ENCODE results near the gene ZDHHC3. TPM values are rescaled to one million over a fixed set of nuclear protein-coding genes. Genes with fewer than 3 reads are reported as not detected.

Gene ZDHHC3, protein sequence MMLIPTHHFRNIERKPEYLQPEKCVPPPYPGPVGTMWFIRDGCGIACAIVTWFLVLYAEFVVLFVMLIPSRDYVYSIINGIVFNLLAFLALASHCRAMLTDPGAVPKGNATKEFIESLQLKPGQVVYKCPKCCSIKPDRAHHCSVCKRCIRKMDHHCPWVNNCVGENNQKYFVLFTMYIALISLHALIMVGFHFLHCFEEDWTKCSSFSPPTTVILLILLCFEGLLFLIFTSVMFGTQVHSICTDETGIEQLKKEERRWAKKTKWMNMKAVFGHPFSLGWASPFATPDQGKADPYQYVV
- 47.5 TPM for polyA plus RNA-seq (2012; ENCODE audit: insufficient read depth, insufficient read length, low read depth)

DNA sequence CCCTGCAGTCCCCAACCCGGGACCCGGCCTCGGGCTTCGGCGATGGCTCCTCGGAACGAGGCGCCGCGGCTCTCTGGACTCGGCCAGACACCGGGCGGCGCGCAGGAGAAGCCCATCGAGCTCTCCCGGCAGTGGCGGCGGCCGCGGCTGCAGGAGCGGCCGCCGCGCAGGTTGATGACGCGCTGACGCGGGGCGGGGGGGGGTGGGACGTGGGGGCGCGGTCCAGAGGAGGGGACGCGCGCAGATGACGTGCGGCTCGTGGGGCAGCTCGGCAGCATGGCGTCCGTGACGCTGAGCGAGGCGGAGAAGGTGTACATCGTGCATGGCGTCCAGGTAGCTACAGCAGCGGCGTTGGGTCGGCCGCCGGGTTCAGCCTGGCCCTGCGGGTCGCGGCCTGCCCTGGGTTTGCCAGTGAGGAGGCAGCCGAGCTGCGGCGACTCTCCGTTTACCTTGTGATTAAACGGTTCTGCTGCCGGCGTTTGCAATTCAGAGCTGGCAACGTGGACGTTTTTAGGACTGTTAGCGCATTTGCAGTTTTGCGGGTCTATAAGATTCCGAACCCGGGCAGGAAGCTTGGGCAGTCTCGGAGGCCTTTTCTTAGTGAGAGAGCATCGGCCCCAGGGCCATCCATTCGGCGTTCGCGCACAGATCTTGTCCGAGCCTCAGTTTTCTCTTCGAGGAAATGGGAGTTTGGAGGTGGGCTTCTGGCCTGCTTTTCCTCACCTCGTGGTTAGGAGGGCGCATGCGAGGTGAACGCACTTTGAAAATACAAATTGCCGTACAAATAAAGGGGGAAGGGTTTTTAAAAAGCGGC, at the start of gene ZDHHC3, which contains the start of gene EXOSC7:
Gene ZDHHC3 (minus strand): TSS at position 173 of the 814 bp plus-strand sequence. CDS start 16,738 bp downstream, outside the sequence.
Gene EXOSC7 (plus strand): TSS at position 243 of the 814 bp plus-strand sequence. CDS start 34 bp downstream, at position 277.
- peak; percentile 78 for DNase-seq
- TF ChIP-seq, protein P1, sequence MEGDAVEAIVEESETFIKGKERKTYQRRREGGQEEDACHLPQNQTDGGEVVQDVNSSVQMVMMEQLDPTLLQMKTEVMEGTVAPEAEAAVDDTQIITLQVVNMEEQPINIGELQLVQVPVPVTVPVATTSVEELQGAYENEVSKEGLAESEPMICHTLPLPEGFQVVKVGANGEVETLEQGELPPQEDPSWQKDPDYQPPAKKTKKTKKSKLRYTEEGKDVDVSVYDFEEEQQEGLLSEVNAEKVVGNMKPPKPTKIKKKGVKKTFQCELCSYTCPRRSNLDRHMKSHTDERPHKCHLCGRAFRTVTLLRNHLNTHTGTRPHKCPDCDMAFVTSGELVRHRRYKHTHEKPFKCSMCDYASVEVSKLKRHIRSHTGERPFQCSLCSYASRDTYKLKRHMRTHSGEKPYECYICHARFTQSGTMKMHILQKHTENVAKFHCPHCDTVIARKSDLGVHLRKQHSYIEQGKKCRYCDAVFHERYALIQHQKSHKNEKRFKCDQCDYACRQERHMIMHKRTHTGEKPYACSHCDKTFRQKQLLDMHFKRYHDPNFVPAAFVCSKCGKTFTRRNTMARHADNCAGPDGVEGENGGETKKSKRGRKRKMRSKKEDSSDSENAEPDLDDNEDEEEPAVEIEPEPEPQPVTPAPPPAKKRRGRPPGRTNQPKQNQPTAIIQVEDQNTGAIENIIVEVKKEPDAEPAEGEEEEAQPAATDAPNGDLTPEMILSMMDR (IDR thresholded peaks at IDR 0.05; ENCODE audit: low read depth, low read length), result no peak
- Histone ChIP-seq H3K4me3 (ENCODE audit: low read depth, low read length) (peak within 1 kb of the TSS; percentile 87), H3K27me3 (no peaks in the 10 kb centered on the region), H3K9me3 (no peaks in the 10 kb centered on the region), H3K36me3 (no peaks in the 10 kb centered on the region), H3K4me1 (no peaks in the 10 kb centered on the region)

DNA sequence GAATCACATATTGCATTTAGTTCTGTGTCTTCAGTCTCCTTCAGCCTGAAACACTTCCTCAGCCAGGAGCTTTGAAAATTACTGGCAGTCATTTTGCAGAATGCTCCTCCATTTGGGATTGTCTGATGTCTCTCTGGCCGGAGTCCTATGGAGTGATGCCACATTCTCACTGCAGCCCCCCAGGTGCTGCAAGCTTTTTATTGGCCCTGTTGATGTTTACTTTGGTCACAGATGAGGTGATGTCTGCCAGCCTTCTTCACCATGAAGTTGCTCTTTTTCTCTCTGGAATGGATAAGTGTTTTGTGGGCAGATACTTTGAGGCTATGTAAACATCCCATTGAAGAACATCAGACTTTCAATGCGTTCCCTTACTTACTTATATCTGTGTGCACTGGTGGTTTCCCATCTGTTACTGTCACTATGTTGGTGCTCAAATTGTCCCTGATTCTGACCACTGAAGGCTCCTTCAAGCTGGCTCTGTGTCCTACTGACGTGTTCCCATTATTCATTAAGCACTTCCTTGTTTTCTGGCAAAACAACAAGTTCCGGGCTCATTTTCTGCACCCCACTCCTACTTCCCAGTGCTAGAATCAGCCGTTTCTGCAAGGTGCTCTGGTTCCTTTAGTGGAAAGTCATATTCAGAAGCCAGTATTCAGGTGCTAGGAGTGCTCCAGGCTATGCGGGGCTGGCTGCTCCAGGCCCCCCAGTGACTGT, 48.7 kb upstream of the ZDHHC3 start:
- Histone ChIP-seq H3K4me1 (no peaks in the 10 kb centered on the region), H3K36me3 (no peaks in the 10 kb centered on the region), H3K9me3 (no peaks in the 10 kb centered on the region), H3K4me3 (ENCODE audit: low read depth, low read length) (no peak overlapping the region), H3K27me3 (no peaks in the 10 kb centered on the region)
- TF ChIP-seq, protein P1 (IDR thresholded peaks at IDR 0.05; ENCODE audit: low read depth, low read length), result no peak
- DNase-seq, result no peak

DNA sequence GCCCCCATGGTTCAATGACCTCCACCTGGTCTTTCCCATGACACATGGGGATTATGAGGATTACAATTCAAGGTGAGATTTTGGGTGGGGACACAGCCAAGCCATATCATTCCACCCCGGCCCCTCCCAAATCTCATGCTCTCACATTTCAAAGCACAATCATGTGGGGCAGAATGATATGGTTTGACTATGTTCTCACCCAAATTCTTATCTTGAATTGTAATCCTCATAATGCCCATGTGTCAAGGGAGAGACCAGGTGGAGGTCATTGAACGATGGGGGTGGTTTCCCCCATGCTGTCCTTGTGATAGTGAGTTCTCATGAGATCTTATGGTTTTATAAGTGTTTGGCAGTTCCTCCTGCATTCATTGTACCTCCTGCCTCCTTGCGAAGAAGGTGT, 47.7 kb upstream of the ZDHHC3 start:
- TF ChIP-seq, protein P1 (IDR thresholded peaks at IDR 0.05; ENCODE audit: low read depth, low read length), result no peak
- Histone ChIP-seq H3K4me1 (no peaks in the 10 kb centered on the region), H3K36me3 (no peaks in the 10 kb centered on the region), H3K4me3 (ENCODE audit: low read depth, low read length) (no peak overlapping the region), H3K9me3 (no peaks in the 10 kb centered on the region), H3K27me3 (no peaks in the 10 kb centered on the region)
- DNase-seq, result no peak

DNA sequence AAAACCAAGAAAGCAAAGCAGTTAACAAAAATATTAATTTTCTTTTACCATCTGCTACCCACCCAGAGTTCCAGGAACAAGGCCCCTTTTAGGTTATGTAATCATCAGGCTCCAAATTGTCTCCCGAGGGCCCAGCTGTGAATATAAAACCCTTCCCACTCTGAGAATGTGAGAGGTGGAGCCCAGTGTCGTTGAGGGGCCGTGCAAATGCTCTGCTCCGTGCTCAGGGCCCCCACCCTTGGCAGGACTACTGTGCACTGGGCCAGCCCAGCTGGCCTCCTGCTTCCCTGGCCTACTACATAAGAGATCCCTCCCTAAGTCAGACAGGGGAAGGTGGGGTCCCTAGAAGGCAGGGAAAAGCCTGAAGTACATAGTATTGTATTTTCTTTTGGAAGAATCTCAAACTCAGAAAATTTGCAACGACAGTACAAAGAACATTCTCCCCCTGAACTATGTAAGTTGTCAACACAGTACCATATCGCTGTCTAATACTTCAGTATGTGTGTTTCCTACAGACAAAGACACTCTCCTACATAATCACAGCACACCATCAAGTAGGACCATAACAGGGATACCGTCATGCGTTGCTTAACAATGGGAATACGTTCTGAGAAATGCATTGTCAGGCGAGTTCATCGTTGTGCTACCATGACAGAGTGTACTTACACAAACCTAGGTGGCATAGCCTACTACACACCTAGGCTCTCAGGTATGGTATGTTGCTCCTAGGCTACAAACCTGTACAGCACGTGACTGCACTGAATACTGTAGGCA, 45.7 kb upstream of the ZDHHC3 start:
- no peaks in the 10 kb centered on the region for H3K4me1 ChIP-seq
- TF ChIP-seq, protein P1 (IDR thresholded peaks at IDR 0.05; ENCODE audit: low read depth, low read length), result no peak
- no peaks in the 10 kb centered on the region for H3K27me3 ChIP-seq
- H3K36me3 ChIP-seq, result no peaks in the 10 kb centered on the region
- H3K9me3 ChIP-seq, result no peaks in the 10 kb centered on the region
- no peak for DNase-seq
- no peak overlapping the region for H3K4me3 ChIP-seq (ENCODE audit: low read depth, low read length)

DNA sequence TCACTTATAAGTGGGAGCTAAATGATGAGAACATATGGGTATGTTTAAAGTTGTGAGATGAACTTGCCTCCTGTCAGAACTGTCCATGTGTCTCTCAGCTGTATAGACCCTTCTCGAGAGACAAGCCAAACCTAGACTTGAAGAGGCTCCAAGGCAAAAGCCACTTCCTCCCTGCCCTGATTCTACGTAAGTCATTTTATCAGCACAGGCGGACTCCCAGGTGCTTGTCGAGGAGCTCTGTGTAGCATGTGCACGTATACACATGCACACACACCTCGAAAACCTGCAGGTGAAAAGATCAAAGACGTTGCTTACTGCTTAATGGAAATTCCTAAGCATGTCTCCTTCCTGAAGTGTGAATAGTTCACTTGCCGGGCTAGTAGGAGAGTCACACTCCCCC, 44.6 kb upstream of the ZDHHC3 start:
- Histone ChIP-seq H3K9me3 (no peaks in the 10 kb centered on the region), H3K4me1 (no peaks in the 10 kb centered on the region), H3K4me3 (ENCODE audit: low read depth, low read length) (no peak overlapping the region), H3K27me3 (no peaks in the 10 kb centered on the region), H3K36me3 (no peaks in the 10 kb centered on the region)
- DNase-seq, result no peak
- TF ChIP-seq, protein P1 (IDR thresholded peaks at IDR 0.05; ENCODE audit: low read depth, low read length), result no peak
